ENCODE results near the gene ARHGEF39. TPM values are rescaled to one million over a fixed set of nuclear protein-coding genes. Genes with fewer than 3 reads are reported as not detected.
A peak's percentile ranks its signal among the peaks of the same experiment; 100 is the strongest.

The ARHGEF39 gene
- total RNA-seq, 1 experiment from 2014 or later = 15.4 TPM

GRCh38 chr9:35705836-35706430, 40.9 kb upstream of the ARHGEF39 start:
- Mint-ChIP-seq H3K4me3 (ENCODE audit: low read depth, unreplicated experiment) (no peak overlapping the region), H3K36me3 (ENCODE audit: insufficient read depth, unreplicated experiment) (peaks cover 27% of the 10 kb centered on the region), H3K9me3 (ENCODE audit: low read depth, unreplicated experiment) (no peaks in the 10 kb centered on the region), H3K4me1 (ENCODE audit: low read depth, unreplicated experiment) (no peaks in the 10 kb centered on the region), H3K27me3 (ENCODE audit: unreplicated experiment) (no peaks in the 10 kb centered on the region), H3K27ac (ENCODE audit: unreplicated experiment) (no peak overlapping the region)
- no peak for DNase-seq
- intact Hi-C loops (cut with micrococcal nuclease; ENCODE audit: unreplicated experiment) = no loop called here
- TF ChIP-seq CTCF (IDR thresholded peaks at IDR 0.05; ENCODE audit: unreplicated experiment) = no peak
- no TSS peak for BruUV-seq (replicated peaks)
- CTCF ChIA-PET = no interaction called here

- CTCF ChIA-PET = no interaction called here
- Mint-ChIP-seq H3K4me1 (ENCODE audit: low read depth, unreplicated experiment) (no peaks in the 10 kb centered on the region), H3K9me3 (ENCODE audit: low read depth, unreplicated experiment) (no peaks in the 10 kb centered on the region), H3K27me3 (ENCODE audit: unreplicated experiment) (no peaks in the 10 kb centered on the region), H3K4me3 (ENCODE audit: low read depth, unreplicated experiment) (no peak overlapping the region), H3K36me3 (ENCODE audit: insufficient read depth, unreplicated experiment) (peaks cover 27% of the 10 kb centered on the region), H3K27ac (ENCODE audit: unreplicated experiment) (no peak overlapping the region)
- no peak for DNase-seq
- no TSS peak for BruUV-seq (replicated peaks)
- no peak for TF ChIP-seq CTCF (IDR thresholded peaks at IDR 0.05; ENCODE audit: unreplicated experiment)
- intact Hi-C loops (cut with micrococcal nuclease; ENCODE audit: unreplicated experiment) = no loop called here
Observed at GRCh38 chr9:35705372-35705771, 40.4 kb upstream of the ARHGEF39 start.

GRCh38 chr9:35703906-35704672, 39.1 kb upstream of the ARHGEF39 start:
- Mint-ChIP-seq H3K4me1 (ENCODE audit: low read depth, unreplicated experiment) (no peaks in the 10 kb centered on the region), H3K36me3 (ENCODE audit: insufficient read depth, unreplicated experiment) (peaks cover 21% of the 10 kb centered on the region), H3K27me3 (ENCODE audit: unreplicated experiment) (no peaks in the 10 kb centered on the region), H3K4me3 (ENCODE audit: low read depth, unreplicated experiment) (no peak overlapping the region), H3K27ac (ENCODE audit: unreplicated experiment) (no peak overlapping the region), H3K9me3 (ENCODE audit: low read depth, unreplicated experiment) (no peaks in the 10 kb centered on the region)
- intact Hi-C loops (cut with micrococcal nuclease; ENCODE audit: unreplicated experiment) = no loop called here
- TF ChIP-seq CTCF (IDR thresholded peaks at IDR 0.05; ENCODE audit: unreplicated experiment) = no peak
- TSS peak; percentile 18 for BruUV-seq (replicated peaks)
- CTCF ChIA-PET = no interaction called here
- DNase-seq = no peak

GRCh38 chr9:35702696-35703095, 37.7 kb upstream of the ARHGEF39 start:
- Mint-ChIP-seq H3K4me1 (ENCODE audit: low read depth, unreplicated experiment) (no peaks in the 10 kb centered on the region), H3K27me3 (ENCODE audit: unreplicated experiment) (no peaks in the 10 kb centered on the region), H3K9me3 (ENCODE audit: low read depth, unreplicated experiment) (no peaks in the 10 kb centered on the region), H3K36me3 (ENCODE audit: insufficient read depth, unreplicated experiment) (peaks cover 14% of the 10 kb centered on the region), H3K27ac (ENCODE audit: unreplicated experiment) (no peak overlapping the region), H3K4me3 (ENCODE audit: low read depth, unreplicated experiment) (no peak overlapping the region)
- BruUV-seq (replicated peaks) = no TSS peak
- CTCF ChIA-PET = no interaction called here
- no peak for TF ChIP-seq CTCF (IDR thresholded peaks at IDR 0.05; ENCODE audit: unreplicated experiment)
- no peak for DNase-seq
- intact Hi-C loops (cut with micrococcal nuclease; ENCODE audit: unreplicated experiment) = no loop called here
